Uterus (tissue), 2 donors: ENCODE data around the gene COL15A1.

Source experiments
- CTCF ChIP-seq, 4 experiments: fragments of 200-600 bp in 2 of 4; fragments of 450-650 bp in 2 of 4; sonication (generic) in 2 of 4; IDR thresholded peaks; one replicate each; pipeline ENCODE4 v1.5.1; 2016 to 2019; ENCODE audit warnings: antibody characterized with exemption in 4 of 4, mild to moderate bottlenecking in 2 of 4, moderate library complexity in 1 of 4
- POLR2A ChIP-seq, 2 donors: fragments of 450-650 bp; IDR thresholded peaks; one replicate each; pipeline ENCODE4 v1.6.1; 2016; ENCODE audit warnings: antibody characterized with exemption in 2 of 2, mild to moderate bottlenecking in 1 of 2, moderate library complexity in 1 of 2

DNA sequence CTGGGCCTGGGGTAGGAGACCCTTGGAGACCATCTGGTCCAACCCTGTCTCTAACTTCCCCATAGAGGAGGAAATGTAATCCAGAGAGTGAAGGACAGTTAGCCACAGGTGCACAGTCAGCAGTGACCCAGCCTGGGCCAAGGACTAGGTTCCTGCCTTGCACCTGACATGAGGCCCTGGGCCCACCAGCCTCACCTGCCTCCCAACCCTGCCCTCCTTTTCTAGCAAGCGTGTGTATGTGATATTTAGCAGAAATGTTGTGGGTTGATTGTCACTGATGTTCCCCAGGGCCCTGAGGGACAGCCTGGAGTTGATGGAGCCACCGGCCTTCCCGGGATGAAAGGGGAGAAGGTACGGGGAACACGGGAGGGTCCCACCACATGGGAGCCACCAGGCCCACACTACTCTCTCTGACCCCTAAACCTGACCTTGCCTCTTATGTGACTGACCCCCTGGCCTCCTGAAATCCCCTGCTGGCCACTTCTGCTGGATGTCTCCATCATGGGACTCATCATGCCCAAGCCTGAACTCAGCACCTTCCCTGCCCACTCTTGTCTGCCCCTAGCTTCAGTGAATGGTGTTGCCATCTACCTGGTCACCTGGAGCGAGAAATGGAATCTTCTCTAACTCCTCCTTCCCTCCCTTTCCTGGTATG is 82.0 kb downstream of the COL15A1 start:
- TF ChIP-seq POLR2A (IDR thresholded peaks at IDR 0.05): no peak
- no peak for TF ChIP-seq CTCF (IDR thresholded peaks at IDR 0.05)
